HG02623 (cell line): ENCODE data around the gene SST.

Source experiments
- ATAC-seq: cut with Tn5 transposase; IDR thresholded peaks from one replicate; pipeline ENCODE4 v1.9.1; 2021; ENCODE audit warnings: moderate library complexity; ENCODE audit not compliant: unreplicated experiment

The SST gene

DNA sequence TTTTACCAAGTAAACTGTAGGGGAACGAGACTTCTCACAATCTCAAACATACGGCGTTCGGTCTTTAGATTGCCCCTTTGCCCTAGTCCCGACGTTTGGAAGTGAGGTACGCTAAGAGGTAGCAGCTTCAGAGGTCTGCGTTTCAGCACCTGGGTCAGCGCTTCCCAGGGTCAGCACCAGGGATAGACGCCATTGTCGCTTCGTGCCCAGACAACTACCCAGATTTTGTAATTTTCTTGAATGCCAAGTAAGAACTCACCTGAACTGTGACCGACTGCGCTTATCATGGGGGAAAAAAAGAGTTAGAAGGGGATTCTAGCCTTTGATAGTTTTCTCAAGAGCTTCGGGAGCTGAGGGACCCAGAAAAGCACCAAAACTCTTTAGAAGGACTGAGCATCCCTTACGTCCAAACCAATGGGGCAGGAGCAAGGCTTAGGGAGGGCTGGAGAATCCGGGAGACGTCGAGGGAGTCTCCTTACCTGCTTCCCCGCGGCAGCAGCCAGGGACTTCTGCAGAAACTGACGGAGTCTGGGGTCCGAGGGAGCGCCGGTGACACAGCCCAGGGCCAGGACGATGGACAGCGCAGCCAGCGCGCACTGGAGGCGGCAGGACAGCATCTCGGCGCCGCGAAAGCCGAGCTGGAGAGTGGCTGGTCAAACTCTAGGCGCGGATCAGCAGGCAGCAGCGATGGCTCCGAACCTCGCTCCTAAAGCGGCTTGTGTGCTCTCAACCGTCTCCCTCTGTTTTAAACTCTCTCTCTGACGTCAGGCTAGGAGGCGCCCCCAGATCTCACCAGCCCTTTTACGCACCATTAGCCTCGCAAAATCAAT, at the start of gene SST:
SST (minus strand) TSS at position 720 of the 830 bp plus-strand sequence; CDS start at position 617, 103 bp downstream.
- ATAC-seq, result no peak

- ATAC-seq, result no peak
These were observed 49.6 kb upstream of the SST start for GRCh38 chr3:187719628-187720336.

- no peak for ATAC-seq
These were observed 48.6 kb upstream of the SST start for GRCh38 chr3:187718802-187719201.

DNA sequence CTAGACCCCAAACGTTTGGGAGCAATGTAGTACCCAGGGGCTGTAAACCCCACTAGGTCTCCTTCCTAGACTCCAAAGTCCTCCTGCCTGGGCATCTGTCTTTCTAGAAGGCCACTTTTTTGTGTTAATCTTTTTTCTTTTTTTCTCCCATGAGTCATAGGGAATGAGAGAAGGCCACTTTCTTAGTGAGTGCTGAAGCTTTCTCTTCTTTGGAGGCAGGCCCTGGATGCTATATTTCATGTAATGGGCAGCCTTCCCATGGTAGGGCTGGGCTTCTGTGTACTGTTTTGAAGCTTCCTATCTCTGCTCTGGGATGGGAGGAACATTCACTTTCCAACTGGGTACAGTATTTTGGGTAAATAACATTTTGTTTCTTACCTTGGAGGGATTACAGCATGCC, 47.4 kb upstream of the SST start:
- no peak for ATAC-seq

- peak; percentile 94 for ATAC-seq
These were observed 44.3 kb upstream of the SST start for GRCh38 chr3:187714404-187714979.

DNA sequence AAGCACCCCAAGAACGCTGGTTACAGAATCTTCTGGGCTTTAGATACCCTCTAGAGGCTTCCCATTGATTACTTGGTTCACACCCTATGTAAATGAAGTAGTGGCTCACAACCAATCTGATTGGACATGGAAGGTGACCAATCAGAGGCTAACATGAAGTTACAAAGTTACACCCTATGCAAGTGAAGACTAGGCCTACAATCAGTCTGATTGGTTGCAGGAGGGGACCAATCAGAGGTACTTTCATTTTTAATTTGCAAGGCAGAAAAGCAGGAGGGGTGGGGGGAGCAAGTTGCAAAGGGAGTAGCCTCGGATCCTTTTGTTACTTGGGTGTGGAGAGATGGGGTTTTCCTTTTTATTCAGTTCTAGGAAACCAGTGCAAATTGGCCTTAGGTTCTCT, 43.3 kb upstream of the SST start:
- ATAC-seq, result no peak

- no peak for ATAC-seq
These were observed 39.0 kb upstream of the SST start for GRCh38 chr3:187709155-187709554.

DNA sequence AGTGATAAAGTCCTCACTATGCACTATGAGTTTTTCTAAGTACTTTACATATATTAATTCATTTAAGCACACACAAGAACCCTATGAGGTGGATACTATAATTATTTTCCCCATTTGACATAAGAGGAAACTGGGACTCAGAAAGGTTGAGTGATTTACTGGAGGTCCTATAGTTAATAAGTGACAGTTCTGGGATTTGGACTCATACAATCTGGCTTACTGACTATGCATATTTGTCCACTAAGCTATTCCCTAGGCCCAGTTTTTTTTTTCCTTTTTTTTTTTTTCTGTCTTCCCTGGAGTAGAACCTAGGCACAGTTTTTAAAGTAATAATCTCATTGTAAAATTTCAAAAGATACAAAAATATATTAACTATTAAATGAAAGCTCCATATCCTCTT, 38.5 kb upstream of the SST start:
- no peak for ATAC-seq

GRCh38 chr3:187706971-187707370, 36.8 kb upstream of the SST start:
- ATAC-seq, result no peak

GRCh38 chr3:187705164-187705563, 35.0 kb upstream of the SST start:
- ATAC-seq, result no peak

GRCh38 chr3:187702507-187703033, 32.4 kb upstream of the SST start, which contains the start of gene RTP2:
Gene RTP2, minus strand, starts transcription at chr3:187702557. Its CDS starts 429 bp downstream, at chr3:187702128.
- no peak for ATAC-seq

GRCh38 chr3:187700249-187700648, 30.1 kb upstream of the SST start:
- no peak for ATAC-seq

GRCh38 chr3:187698499-187699399, 28.6 kb upstream of the SST start:
- no peak for ATAC-seq

DNA sequence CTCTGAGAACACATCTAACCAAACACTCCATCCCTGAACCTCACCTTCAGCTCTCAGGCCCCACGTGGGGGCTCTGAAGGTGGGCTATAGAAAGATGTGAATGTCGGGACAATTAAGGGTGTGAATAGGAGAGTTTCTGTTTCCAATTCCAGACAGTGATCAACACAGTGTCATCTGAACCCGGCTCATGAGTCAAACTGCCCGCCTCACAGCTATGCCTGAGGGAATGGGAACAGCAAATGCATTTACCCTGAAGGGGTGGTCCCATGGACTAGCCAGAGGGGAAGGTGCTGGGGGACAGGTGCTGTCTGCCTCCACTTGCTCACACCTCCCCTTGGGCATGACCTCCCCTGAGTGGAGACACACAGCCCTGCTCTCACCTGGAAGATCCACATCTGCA, 25.8 kb upstream of the SST start:
- no peak for ATAC-seq

- no peak for ATAC-seq
These were observed 25.3 kb upstream of the SST start for GRCh38 chr3:187695449-187695848.

DNA sequence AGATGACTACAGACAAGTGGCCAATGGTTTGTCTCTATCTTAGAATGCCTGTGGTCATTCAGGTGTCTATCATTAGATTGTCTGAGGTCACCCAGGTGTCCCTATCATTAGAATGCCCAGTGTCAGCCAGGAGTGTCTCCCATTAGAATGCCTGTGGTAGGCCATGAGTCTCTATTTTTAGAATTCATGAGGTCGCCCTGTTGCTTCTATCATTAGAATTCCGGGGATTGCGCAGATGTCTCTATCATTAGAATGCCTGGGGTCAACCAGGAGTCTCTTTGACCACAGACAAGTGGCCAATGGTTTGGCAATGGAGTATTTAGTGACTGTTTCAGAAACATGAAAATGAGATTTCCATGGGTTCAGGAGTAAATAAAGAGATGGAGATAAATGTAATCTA, 24.6 kb upstream of the SST start:
- no peak for ATAC-seq

GRCh38 chr3:187693431-187693830, 23.2 kb upstream of the SST start:
- ATAC-seq, result no peak

GRCh38 chr3:187689984-187690383, 19.8 kb upstream of the SST start:
- no peak for ATAC-seq

GRCh38 chr3:187686621-187687273, 16.6 kb upstream of the SST start:
- no peak for ATAC-seq

DNA sequence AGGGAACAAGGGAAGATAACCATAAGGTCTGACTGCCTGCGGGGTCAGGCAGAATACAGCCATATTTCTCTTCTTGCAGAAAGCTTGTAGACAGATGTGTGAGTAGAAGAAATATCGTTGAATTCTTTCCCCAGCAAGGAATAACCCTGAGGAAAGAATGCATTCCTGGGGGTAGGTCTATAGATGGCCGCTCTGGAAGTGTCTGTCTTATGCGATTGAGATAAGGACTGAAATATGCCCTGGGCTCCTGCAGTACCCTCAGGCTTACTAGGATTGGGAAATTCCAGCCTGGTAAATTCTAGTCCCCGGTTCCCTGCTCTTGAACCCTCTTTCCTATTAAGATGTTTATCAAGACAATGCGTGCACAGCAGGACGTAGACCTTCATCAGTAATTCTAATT, 15.8 kb upstream of the SST start:
- ATAC-seq, result no peak
